SK-N-SH (cell line): ENCODE measurements around the gene CA10. TPM values are rescaled to one million over a fixed set of nuclear protein-coding genes. Genes with fewer than 3 reads are reported as not detected.

Experiments used
- CTCF ChIA-PET: fragments of 300-600, 350-600 bp; formaldehyde crosslinking; extraction: SDS; loops from one replicate; lab custom pipeline; 2021; lab: Yijun Ruan, JAX
- POLR2A ChIA-PET: fragments of 350-600 bp; sonication (Branson Sonifier 250); formaldehyde crosslinking; extraction: SDS; loops from one replicate; lab custom pipeline; 2020; ENCODE audit warnings: antibody characterized with exemption, inconsistent platforms; lab: Yijun Ruan, JAX
- DNase-seq: peaks from one replicate; pipeline ENCODE4 v3.0.0; 2012
- H2AFZ ChIP-seq: fragments of 200-600 bp; sonication (generic); 2 replicates; pipeline ENCODE4 v1.8.1; 2016; ENCODE audit warnings: antibody characterized with exemption, mild to moderate bottlenecking, low read depth
- H3F3A ChIP-seq: fragments of 200-600 bp; sonication (generic); replicated peaks from 2 replicates; pipeline ENCODE3; 2016; ENCODE audit warnings: antibody characterized with exemption, mild to moderate bottlenecking; ENCODE audit not compliant: insufficient read depth
- H3K27ac ChIP-seq, 2 experiments: fragments of 200-500 bp in 1 of 2; fragments of 200-600 bp in 1 of 2; sonication (Bioruptor generic) in 1 of 2; sonication (generic), shearing (Covaris generic) in 1 of 2; 2 replicates each; pipeline versions ENCODE4 v1.5.1 to v1.6.1; 2014 to 2016; ENCODE audit warnings: low read depth in 2 of 2, inconsistent platforms in 1 of 2, low read length in 1 of 2, mild to moderate bottlenecking in 1 of 2, mixed read lengths in 1 of 2
- H3K27me3 ChIP-seq: fragments of 200-600 bp; sonication (generic), shearing (Covaris generic); 2 replicates; pipeline ENCODE4 v1.6.1; 2016; ENCODE audit warnings: mixed run types; ENCODE audit not compliant: insufficient read depth
- H3K36me3 ChIP-seq, 2 experiments: fragments of 200-500 bp in 1 of 2; fragments of 200-600 bp in 1 of 2; sonication (Bioruptor generic) in 1 of 2; sonication (generic) in 1 of 2; replicated peaks in 1 of 2; 2 replicates each; pipeline versions ENCODE3 to v1.5.1; 2014 to 2016; ENCODE audit warnings: low read length in 1 of 2, mild to moderate bottlenecking in 1 of 2; ENCODE audit not compliant: insufficient read depth in 2 of 2, control insufficient read depth in 1 of 2
- H3K4me1 ChIP-seq, 2 experiments: fragments of 200-500 bp in 1 of 2; fragments of 200-600 bp in 1 of 2; sonication (Bioruptor generic) in 1 of 2; sonication (generic), shearing (Covaris generic) in 1 of 2; 2 replicates each; pipeline versions ENCODE4 v1.5.1 to v1.6.1; 2014 to 2016; ENCODE audit warnings: low read depth in 1 of 2, low read length in 1 of 2, mixed run types in 1 of 2; ENCODE audit not compliant: insufficient read depth in 2 of 2, control insufficient read depth in 1 of 2
- H3K4me2 ChIP-seq: fragments of 200-600 bp; sonication (generic), shearing (Covaris generic); 2 replicates; pipeline ENCODE4 v1.6.1; 2017; ENCODE audit warnings: mixed run types
- H3K4me3 ChIP-seq, 2 experiments: fragments of 200-500 bp in 1 of 2; fragments of 200-600 bp in 1 of 2; sonication (Bioruptor generic) in 1 of 2; sonication (generic), shearing (Covaris generic) in 1 of 2; 2 replicates each; pipeline versions ENCODE4 v1.5.1 to v1.8.1; 2014 to 2016; ENCODE audit warnings: low read depth in 2 of 2, inconsistent platforms in 1 of 2, low read length in 1 of 2, mild to moderate bottlenecking in 1 of 2, mixed read lengths in 1 of 2, moderate library complexity in 1 of 2
- H3K79me2 ChIP-seq: fragments of 200-600 bp; sonication (generic); 2 replicates; pipeline ENCODE4 v1.8.1; 2017; ENCODE audit warnings: mild to moderate bottlenecking; ENCODE audit not compliant: insufficient read depth
- H3K9ac ChIP-seq: fragments of 200-600 bp; sonication (generic); 2 replicates; pipeline ENCODE4 v1.6.1; 2017; ENCODE audit warnings: mixed run types
- H3K9me2 ChIP-seq: fragments of 200-600 bp; sonication (generic); 2 replicates; pipeline ENCODE4 v1.6.1; 2017; ENCODE audit warnings: mixed run types
- H3K9me3 ChIP-seq: fragments of 200-600 bp; sonication (generic); 2 replicates; pipeline ENCODE4 v1.6.1; 2017; ENCODE audit warnings: mixed run types, mild to moderate bottlenecking, moderate library complexity
- H4K20me1 ChIP-seq: fragments of 200-600 bp; sonication (generic); 2 replicates; pipeline ENCODE4 v1.6.1; 2017; ENCODE audit warnings: mild to moderate bottlenecking, mixed run types; ENCODE audit not compliant: insufficient read depth
- CHD2 ChIP-seq: fragments of 150-350 bp; IDR thresholded peaks from 2 replicates; pipeline ENCODE4 v1.6.1; 2018; ENCODE audit warnings: low read length; ENCODE audit not compliant: partially characterized antibody
- CTCF ChIP-seq: fragments of 200-600 bp; sonication (generic); IDR thresholded peaks from 2 replicates; pipeline ENCODE4 v1.6.1; 2017; ENCODE audit warnings: antibody characterized with exemption, mild to moderate bottlenecking, moderate library complexity
- ELF1 ChIP-seq: IDR thresholded peaks from 2 replicates; pipeline ENCODE4 v1.4.0; 2012
- FOSL2 ChIP-seq: IDR thresholded peaks from 2 replicates; pipeline ENCODE4 v1.4.0; 2012; ENCODE audit warnings: low read depth, mild to moderate bottlenecking, moderate library complexity, borderline replicate concordance
- FOXJ3 ChIP-seq: sonication (generic); formaldehyde crosslinking; IDR thresholded peaks from 2 replicates; pipeline ENCODE4 v1.5.1; 2020; ENCODE audit warnings: mild to moderate bottlenecking, missing genetic modification reagents
- FOXM1 ChIP-seq: IDR thresholded peaks from 2 replicates; pipeline ENCODE4 v1.4.0; 2012; ENCODE audit warnings: low read depth, mild to moderate bottlenecking
- IRF3 ChIP-seq: fragments of 150-350 bp; IDR thresholded peaks from 2 replicates; pipeline ENCODE4 v1.6.1; 2016; ENCODE audit warnings: mild to moderate bottlenecking, low read depth, low read length
- JUND ChIP-seq: IDR thresholded peaks from 2 replicates; pipeline ENCODE4 v1.4.0; 2012
- MAX ChIP-seq: IDR thresholded peaks from 2 replicates; pipeline ENCODE4 v1.4.0; 2012; ENCODE audit warnings: low read depth
- MEF2A ChIP-seq: IDR thresholded peaks from 2 replicates; pipeline ENCODE4 v1.4.0; 2012; ENCODE audit warnings: low read depth, borderline replicate concordance
- POLR2AphosphoS5 ChIP-seq: IDR thresholded peaks from 2 replicates; pipeline ENCODE4 v1.6.1; 2012; ENCODE audit warnings: low read depth, low read length
- RAD21 ChIP-seq: IDR thresholded peaks from 2 replicates; pipeline ENCODE4 v1.6.1; 2012; ENCODE audit warnings: mild to moderate bottlenecking, low read length
- RFX5 ChIP-seq: IDR thresholded peaks from 2 replicates; pipeline ENCODE4 v1.6.1; 2012; ENCODE audit warnings: mild to moderate bottlenecking, improper control_type of control experiment, low read length
- RXRA ChIP-seq: IDR thresholded peaks from 2 replicates; pipeline ENCODE4 v1.4.0; 2012; ENCODE audit warnings: low read depth, mild to moderate bottlenecking, borderline replicate concordance
- SIN3A ChIP-seq: IDR thresholded peaks from 2 replicates; pipeline ENCODE4 v1.6.1; 2012; ENCODE audit warnings: low read depth, mild to moderate bottlenecking, low read length, moderate library complexity, borderline replicate concordance
- TAF1 ChIP-seq: IDR thresholded peaks from 2 replicates; pipeline ENCODE4 v1.6.1; 2012; ENCODE audit warnings: low read depth, mild to moderate bottlenecking, low read length, moderate library complexity, borderline replicate concordance
- TEAD4 ChIP-seq: IDR thresholded peaks from 2 replicates; pipeline ENCODE4 v1.4.0; 2012; ENCODE audit warnings: mild to moderate bottlenecking, borderline replicate concordance; ENCODE audit not compliant: insufficient read depth
- USF2 ChIP-seq: fragments of 150-350 bp; IDR thresholded peaks from 2 replicates; pipeline ENCODE4 v1.6.1; 2017; ENCODE audit warnings: antibody characterized with exemption, low read length, low read depth, borderline replicate concordance
- WGBS: methylation state at CpG from one replicate; pipeline ENCODE4 v1.1.6; 2017; ENCODE audit warnings: low lambda C conversion rate; 5-methylcytosine and 5-hydroxymethylcytosine counted together
- polyA plus RNA-seq, 3 experiments: library from polyadenylated mRNA; depleted of rRNA; stranded (reverse); fragments of >200 nt; gene quantifications; 2 replicates each; pipeline ENCODE4 v1.2.3, GENCODE V29; 2012

The CA10 gene
- polyA plus RNA-seq, 1 of the 3 experiments (the other 2 are of a cell fraction), result not detected

- no peaks in the 10 kb centered on the region for H3K36me3 ChIP-seq
- POLR2A ChIA-PET, result no interaction called here
- 53% methylated on average over 3 of the region's 3 CpGs for WGBS
- H3F3A ChIP-seq, result no peaks in the 10 kb centered on the region
- CTCF ChIA-PET, result no interaction called here
- peak; percentile 12 for DNase-seq
- H3K9me2 ChIP-seq, result no peaks in the 10 kb centered on the region
- TF ChIP-seq MAX (no peak), IRF3 (no peak), FOSL2 (no peak), FOXJ3 (CRISPR knock-in tag) (no peak), SIN3A (no peak), CHD2 (no peak), TAF1 (no peak), TEAD4 (no peak), RAD21 (no peak), RXRA (no peak), POLR2AphosphoS5 (no peak), USF2 (no peak), ELF1 (no peak), CTCF (no peak), JUND (no peak), FOXM1 (no peak), MEF2A (no peak), RFX5 (no peak)
- TF ChIP-seq, all 33 proteins: peak for 0
- no peak overlapping the region for H3K4me2 ChIP-seq
- H4K20me1 ChIP-seq, result no peaks in the 10 kb centered on the region
- H3K9ac ChIP-seq, result no peak overlapping the region
- no peak overlapping the region for H3K4me3 ChIP-seq
- H3K79me2 ChIP-seq, result no peaks in the 10 kb centered on the region
- no peaks in the 10 kb centered on the region for H3K9me3 ChIP-seq
- no peaks in the 10 kb centered on the region for H3K27me3 ChIP-seq
- H3K27ac ChIP-seq, result no peak overlapping the region
- H2AFZ ChIP-seq, result no peak overlapping the region
- H3K4me1 ChIP-seq, result peaks cover 0 to 16% of the 10 kb centered on the region in 2 experiments; a peak in 2 of 4 replicates
Measured at GRCh38 chr17:51612692-51613091, 545.8 kb downstream of the CA10 start.
